Measurements from ENCODE around the gene PON2.

PON2 gene

GRCh38 chr7:95434557-95435421 is at the start of gene PON2:
Gene PON2 (minus strand): TSS chr7:95435028. CDS start chr7:95434951, 77 bp downstream.
- Mint-ChIP-seq H3K27me3 (no peaks in the 10 kb centered on the region), H3K9me3 (no peaks in the 10 kb centered on the region), H3K4me1 (peaks cover 13% of the 10 kb centered on the region), H3K4me3 (peak within 1 kb of the TSS; percentile 92), H3K27ac (peak within 1 kb of the TSS; percentile 92), H3K36me3 (no peaks in the 10 kb centered on the region)
- peak; percentile 13 to 47 for DNase-seq (ENCODE audit: low spot score in 2 of 2)
- ATAC-seq (ENCODE audit: low read depth), result peak; percentile 82

GRCh38 chr7:95482424-95482823 is 47.6 kb upstream of the PON2 start:
- Mint-ChIP-seq H3K9me3 (no peaks in the 10 kb centered on the region), H3K4me3 (no peak overlapping the region), H3K36me3 (no peaks in the 10 kb centered on the region), H3K4me1 (no peaks in the 10 kb centered on the region), H3K27me3 (no peaks in the 10 kb centered on the region), H3K27ac (no peak overlapping the region)
- DNase-seq (ENCODE audit: low spot score in 2 of 2) (no peak), ATAC-seq (ENCODE audit: low read depth) (no peak)

- Mint-ChIP-seq H3K36me3 (no peaks in the 10 kb centered on the region), H3K9me3 (no peaks in the 10 kb centered on the region), H3K4me3 (no peak overlapping the region), H3K4me1 (no peaks in the 10 kb centered on the region), H3K27ac (no peak overlapping the region), H3K27me3 (no peaks in the 10 kb centered on the region)
- no peak for ATAC-seq (ENCODE audit: low read depth)
- no peak for DNase-seq (ENCODE audit: low spot score in 2 of 2)
These were observed 46.7 kb upstream of the PON2 start for GRCh38 chr7:95481271-95482165.

- H3K9me3 Mint-ChIP-seq, result no peaks in the 10 kb centered on the region
- H3K27me3 Mint-ChIP-seq, result no peaks in the 10 kb centered on the region
- no peaks in the 10 kb centered on the region for H3K4me1 Mint-ChIP-seq
- ATAC-seq (ENCODE audit: low read depth) (peak; percentile 56), DNase-seq (ENCODE audit: low spot score in 2 of 2) (no peak)
- no peak overlapping the region for H3K4me3 Mint-ChIP-seq
- H3K27ac Mint-ChIP-seq, result no peak overlapping the region
- no peaks in the 10 kb centered on the region for H3K36me3 Mint-ChIP-seq
These were observed 45.3 kb upstream of the PON2 start for GRCh38 chr7:95479992-95480624.

GRCh38 chr7:95478272-95479037 is 43.6 kb upstream of the PON2 start:
- H3K36me3 Mint-ChIP-seq, result no peaks in the 10 kb centered on the region
- no peak overlapping the region for H3K4me3 Mint-ChIP-seq
- peak; percentile 22 for ATAC-seq (ENCODE audit: low read depth)

GRCh38 chr7:95476904-95477594 is 42.2 kb upstream of the PON2 start:
- Mint-ChIP-seq H3K27ac (no peak overlapping the region), H3K4me1 (peaks cover 4% of the 10 kb centered on the region), H3K36me3 (no peaks in the 10 kb centered on the region), H3K4me3 (no peak overlapping the region), H3K27me3 (no peaks in the 10 kb centered on the region), H3K9me3 (no peaks in the 10 kb centered on the region)
- peak; percentile 67 for ATAC-seq (ENCODE audit: low read depth)
- DNase-seq (ENCODE audit: low spot score in 2 of 2), result peak; percentile 25 to 27

More at GRCh38 chr7:95478272-95479037, 43.6 kb upstream of the PON2 start:
- Mint-ChIP-seq H3K9me3 (no peaks in the 10 kb centered on the region), H3K4me1 (no peaks in the 10 kb centered on the region), H3K27ac (no peak overlapping the region), H3K27me3 (no peaks in the 10 kb centered on the region)
- no peak for DNase-seq (ENCODE audit: low spot score in 2 of 2)

GRCh38 chr7:95476072-95476847 is 41.4 kb upstream of the PON2 start:
- Mint-ChIP-seq H3K27me3 (peaks cover 1% of the 10 kb centered on the region), H3K36me3 (no peaks in the 10 kb centered on the region), H3K27ac (no peak overlapping the region), H3K4me3 (no peak overlapping the region), H3K4me1 (peaks cover 4% of the 10 kb centered on the region), H3K9me3 (no peaks in the 10 kb centered on the region)
- no peak for DNase-seq (ENCODE audit: low spot score in 2 of 2)
- ATAC-seq (ENCODE audit: low read depth), result no peak

GRCh38 chr7:95473276-95473985 is 38.6 kb upstream of the PON2 start:
- peaks cover 9% of the 10 kb centered on the region for H3K4me1 Mint-ChIP-seq
- ATAC-seq (ENCODE audit: low read depth) (no peak), DNase-seq (ENCODE audit: low spot score in 2 of 2) (no peak)
- H3K4me3 Mint-ChIP-seq, result no peak overlapping the region
- H3K9me3 Mint-ChIP-seq, result no peaks in the 10 kb centered on the region
- no peak overlapping the region for H3K27ac Mint-ChIP-seq
- no peaks in the 10 kb centered on the region for H3K36me3 Mint-ChIP-seq
- H3K27me3 Mint-ChIP-seq, result peaks cover 1% of the 10 kb centered on the region

- Mint-ChIP-seq H3K27me3 (peaks cover 1% of the 10 kb centered on the region), H3K9me3 (no peaks in the 10 kb centered on the region), H3K36me3 (no peaks in the 10 kb centered on the region), H3K4me3 (no peak overlapping the region), H3K27ac (no peak overlapping the region), H3K4me1 (peaks cover 9% of the 10 kb centered on the region)
- DNase-seq (ENCODE audit: low spot score in 2 of 2), result no peak
- no peak for ATAC-seq (ENCODE audit: low read depth)
These were observed 37.8 kb upstream of the PON2 start for GRCh38 chr7:95472581-95473161.

- Mint-ChIP-seq H3K4me3 (no peak overlapping the region), H3K36me3 (no peaks in the 10 kb centered on the region), H3K27me3 (peaks cover 1% of the 10 kb centered on the region), H3K27ac (no peak overlapping the region), H3K4me1 (peaks cover 9% of the 10 kb centered on the region), H3K9me3 (no peaks in the 10 kb centered on the region)
- ATAC-seq (ENCODE audit: low read depth) (no peak), DNase-seq (ENCODE audit: low spot score in 2 of 2) (no peak)
These were observed 36.2 kb upstream of the PON2 start for GRCh38 chr7:95471071-95471470.

- Mint-ChIP-seq H3K9me3 (no peaks in the 10 kb centered on the region), H3K27ac (no peak overlapping the region), H3K4me3 (no peak overlapping the region), H3K36me3 (no peaks in the 10 kb centered on the region), H3K27me3 (peaks cover 1% of the 10 kb centered on the region), H3K4me1 (peaks cover 9% of the 10 kb centered on the region)
- DNase-seq (ENCODE audit: low spot score in 2 of 2), result no peak
- peak; percentile 39 for ATAC-seq (ENCODE audit: low read depth)
These were observed 35.6 kb upstream of the PON2 start for GRCh38 chr7:95470452-95470851.

- DNase-seq (ENCODE audit: low spot score in 2 of 2), result no peak
- Mint-ChIP-seq H3K9me3 (no peaks in the 10 kb centered on the region), H3K27me3 (peaks cover 1% of the 10 kb centered on the region), H3K27ac (no peak overlapping the region), H3K4me3 (no peak overlapping the region), H3K4me1 (peaks cover 9% of the 10 kb centered on the region), H3K36me3 (no peaks in the 10 kb centered on the region)
- no peak for ATAC-seq (ENCODE audit: low read depth)
These were observed 35.0 kb upstream of the PON2 start for GRCh38 chr7:95469848-95470247.

All from memory B cell (primary cell).